Measurements from ENCODE around the gene RNU6-9.

Gene RNU6-9

GRCh38 chr19:907183-907853 is 14.0 kb downstream of the RNU6-9 start:
- H3K4me3 ChIP-seq (ENCODE audit: low read depth in 1 of 2, low read length in 2 of 2) = no peak overlapping the region
- H3K36me3 ChIP-seq (ENCODE audit: control insufficient read depth in 1 of 2, insufficient read depth in 2 of 2, low read length in 2 of 2) = no peaks in the 10 kb centered on the region
- H3K9me3 ChIP-seq (ENCODE audit: control insufficient read depth in 1 of 2, low read length in 2 of 2) = no peaks in the 10 kb centered on the region
- H3K4me1 ChIP-seq (ENCODE audit: control insufficient read depth in 1 of 2, insufficient read depth in 2 of 2, low read length in 2 of 2) = peaks cover 10 to 13% of the 10 kb centered on the region in 2 donors
- H3K27ac ChIP-seq (ENCODE audit: low read depth, low read length) = no peak overlapping the region
- no peak overlapping the region for H3K9ac ChIP-seq (ENCODE audit: low read depth in 1 of 2, low read length in 2 of 2)
- H3K27me3 ChIP-seq (ENCODE audit: control insufficient read depth in 1 of 2, insufficient read depth in 2 of 2, low read length in 2 of 2) = no peaks in the 10 kb centered on the region

- Histone ChIP-seq H3K9me3 (ENCODE audit: control insufficient read depth in 1 of 2, low read length in 2 of 2) (no peaks in the 10 kb centered on the region), H3K4me1 (ENCODE audit: control insufficient read depth in 1 of 2, insufficient read depth in 2 of 2, low read length in 2 of 2) (peaks cover 13 to 17% of the 10 kb centered on the region in 2 donors), H3K9ac (ENCODE audit: low read depth in 1 of 2, low read length in 2 of 2) (no peak overlapping the region), H3K36me3 (ENCODE audit: control insufficient read depth in 1 of 2, insufficient read depth in 2 of 2, low read length in 2 of 2) (no peaks in the 10 kb centered on the region), H3K27ac (ENCODE audit: low read depth, low read length) (no peak overlapping the region), H3K4me3 (ENCODE audit: low read depth in 1 of 2, low read length in 2 of 2) (no peak overlapping the region), H3K27me3 (ENCODE audit: control insufficient read depth in 1 of 2, insufficient read depth in 2 of 2, low read length in 2 of 2) (no peaks in the 10 kb centered on the region)
Observed at GRCh38 chr19:911197-912033, 18.1 kb downstream of the RNU6-9 start.

- Histone ChIP-seq H3K36me3 (ENCODE audit: control insufficient read depth in 1 of 2, insufficient read depth in 2 of 2, low read length in 2 of 2) (no peaks in the 10 kb centered on the region), H3K4me3 (ENCODE audit: low read depth in 1 of 2, low read length in 2 of 2) (peak overlapping the region; percentile 66 to 78), H3K9me3 (ENCODE audit: control insufficient read depth in 1 of 2, low read length in 2 of 2) (no peaks in the 10 kb centered on the region), H3K4me1 (ENCODE audit: control insufficient read depth in 1 of 2, insufficient read depth in 2 of 2, low read length in 2 of 2) (peaks cover 13 to 20% of the 10 kb centered on the region in 2 donors), H3K9ac (ENCODE audit: low read depth in 1 of 2, low read length in 2 of 2) (peak overlapping the region; percentile 51 to 63), H3K27ac (ENCODE audit: low read depth, low read length) (peak overlapping the region; percentile 73), H3K27me3 (ENCODE audit: control insufficient read depth in 1 of 2, insufficient read depth in 2 of 2, low read length in 2 of 2) (peaks cover 6 to 9% of the 10 kb centered on the region in 2 donors)
Observed at GRCh38 chr19:912181-913079, 19.1 kb downstream of the RNU6-9 start.

GRCh38 chr19:913080-913748 is 19.9 kb downstream of the RNU6-9 start, which contains the start of gene R3HDM4:
TSS of gene R3HDM4 (minus strand) at chr19:913219. CDS start at chr19:913157, 62 bp downstream.
- Histone ChIP-seq H3K9ac (ENCODE audit: low read depth in 1 of 2, low read length in 2 of 2) (peak within 1 kb of the TSS; percentile 94 to 97), H3K9me3 (ENCODE audit: control insufficient read depth in 1 of 2, low read length in 2 of 2) (no peaks in the 10 kb centered on the region), H3K36me3 (ENCODE audit: control insufficient read depth in 1 of 2, insufficient read depth in 2 of 2, low read length in 2 of 2) (no peaks in the 10 kb centered on the region), H3K27ac (ENCODE audit: low read depth, low read length) (peak within 1 kb of the TSS; percentile 81), H3K4me1 (ENCODE audit: control insufficient read depth in 1 of 2, insufficient read depth in 2 of 2, low read length in 2 of 2) (peaks cover 13 to 23% of the 10 kb centered on the region in 2 donors), H3K27me3 (ENCODE audit: control insufficient read depth in 1 of 2, insufficient read depth in 2 of 2, low read length in 2 of 2) (peaks cover 13 to 16% of the 10 kb centered on the region in 2 donors), H3K4me3 (ENCODE audit: low read depth in 1 of 2, low read length in 2 of 2) (peak within 1 kb of the TSS; percentile 78)

- H3K27me3 ChIP-seq (ENCODE audit: control insufficient read depth in 1 of 2, insufficient read depth in 2 of 2, low read length in 2 of 2) = peaks cover 30% of the 10 kb centered on the region in 2 donors
- no peaks in the 10 kb centered on the region for H3K9me3 ChIP-seq (ENCODE audit: control insufficient read depth in 1 of 2, low read length in 2 of 2)
- H3K27ac ChIP-seq (ENCODE audit: low read depth, low read length) = no peak overlapping the region
- H3K36me3 ChIP-seq (ENCODE audit: control insufficient read depth in 1 of 2, insufficient read depth in 2 of 2, low read length in 2 of 2) = no peaks in the 10 kb centered on the region
- no peak overlapping the region for H3K9ac ChIP-seq (ENCODE audit: low read depth in 1 of 2, low read length in 2 of 2)
- H3K4me3 ChIP-seq (ENCODE audit: low read depth in 1 of 2, low read length in 2 of 2) = peak overlapping the region in 1 of 2 donors; percentile 54
- H3K4me1 ChIP-seq (ENCODE audit: control insufficient read depth in 1 of 2, insufficient read depth in 2 of 2, low read length in 2 of 2) = peaks cover 3 to 21% of the 10 kb centered on the region in 2 donors
Observed at GRCh38 chr19:916645-917322, 23.5 kb downstream of the RNU6-9 start.

- H3K27me3 ChIP-seq (ENCODE audit: control insufficient read depth in 1 of 2, insufficient read depth in 2 of 2, low read length in 2 of 2) = peaks cover 30% of the 10 kb centered on the region in 2 donors
- H3K4me1 ChIP-seq (ENCODE audit: control insufficient read depth in 1 of 2, insufficient read depth in 2 of 2, low read length in 2 of 2) = peaks cover 3 to 21% of the 10 kb centered on the region in 2 donors
- no peaks in the 10 kb centered on the region for H3K9me3 ChIP-seq (ENCODE audit: control insufficient read depth in 1 of 2, low read length in 2 of 2)
- peak within 1 kb of the TSS in 1 of 2 donors; percentile 54 for H3K4me3 ChIP-seq (ENCODE audit: low read depth in 1 of 2, low read length in 2 of 2)
- H3K9ac ChIP-seq (ENCODE audit: low read depth in 1 of 2, low read length in 2 of 2) = no peak within 1 kb of the TSS
- H3K36me3 ChIP-seq (ENCODE audit: control insufficient read depth in 1 of 2, insufficient read depth in 2 of 2, low read length in 2 of 2) = no peaks in the 10 kb centered on the region
- no peak within 1 kb of the TSS for H3K27ac ChIP-seq (ENCODE audit: low read depth, low read length)
Observed at GRCh38 chr19:917323-918151, 24.3 kb downstream of the RNU6-9 start, which contains the start of gene KISS1R. TSS of gene KISS1R (plus strand) at chr19:917333. CDS start at chr19:917503, 170 bp downstream.

GRCh38 chr19:918152-918437 is 24.8 kb downstream of the RNU6-9 start:
- H3K4me1 ChIP-seq (ENCODE audit: control insufficient read depth in 1 of 2, insufficient read depth in 2 of 2, low read length in 2 of 2) = peaks cover 3 to 21% of the 10 kb centered on the region in 2 donors
- H3K4me3 ChIP-seq (ENCODE audit: low read depth in 1 of 2, low read length in 2 of 2) = no peak overlapping the region
- peaks cover 30% of the 10 kb centered on the region in 2 donors for H3K27me3 ChIP-seq (ENCODE audit: control insufficient read depth in 1 of 2, insufficient read depth in 2 of 2, low read length in 2 of 2)
- no peak overlapping the region for H3K27ac ChIP-seq (ENCODE audit: low read depth, low read length)
- H3K9ac ChIP-seq (ENCODE audit: low read depth in 1 of 2, low read length in 2 of 2) = no peak overlapping the region
- H3K9me3 ChIP-seq (ENCODE audit: control insufficient read depth in 1 of 2, low read length in 2 of 2) = no peaks in the 10 kb centered on the region
- H3K36me3 ChIP-seq (ENCODE audit: control insufficient read depth in 1 of 2, insufficient read depth in 2 of 2, low read length in 2 of 2) = no peaks in the 10 kb centered on the region

- Histone ChIP-seq H3K9me3 (ENCODE audit: control insufficient read depth in 1 of 2, low read length in 2 of 2) (no peaks in the 10 kb centered on the region), H3K4me1 (ENCODE audit: control insufficient read depth in 1 of 2, insufficient read depth in 2 of 2, low read length in 2 of 2) (peaks cover 1 to 18% of the 10 kb centered on the region in 2 donors), H3K4me3 (ENCODE audit: low read depth in 1 of 2, low read length in 2 of 2) (no peak overlapping the region), H3K27me3 (ENCODE audit: control insufficient read depth in 1 of 2, insufficient read depth in 2 of 2, low read length in 2 of 2) (peaks cover 30% of the 10 kb centered on the region in 2 donors), H3K27ac (ENCODE audit: low read depth, low read length) (no peak overlapping the region), H3K36me3 (ENCODE audit: control insufficient read depth in 1 of 2, insufficient read depth in 2 of 2, low read length in 2 of 2) (no peaks in the 10 kb centered on the region), H3K9ac (ENCODE audit: low read depth in 1 of 2, low read length in 2 of 2) (no peak overlapping the region)
Observed at GRCh38 chr19:918481-919198, 25.4 kb downstream of the RNU6-9 start.
